ENCODE data around the gene LRRC75A. TPM values are rescaled to one million over a fixed set of nuclear protein-coding genes. Genes with fewer than 3 reads are reported as not detected.
A peak's percentile ranks its signal among the peaks of the same experiment; 100 is the strongest.

The LRRC75A gene
- total RNA-seq, 1 donor from 2014 or later = 1.2 TPM

DNA sequence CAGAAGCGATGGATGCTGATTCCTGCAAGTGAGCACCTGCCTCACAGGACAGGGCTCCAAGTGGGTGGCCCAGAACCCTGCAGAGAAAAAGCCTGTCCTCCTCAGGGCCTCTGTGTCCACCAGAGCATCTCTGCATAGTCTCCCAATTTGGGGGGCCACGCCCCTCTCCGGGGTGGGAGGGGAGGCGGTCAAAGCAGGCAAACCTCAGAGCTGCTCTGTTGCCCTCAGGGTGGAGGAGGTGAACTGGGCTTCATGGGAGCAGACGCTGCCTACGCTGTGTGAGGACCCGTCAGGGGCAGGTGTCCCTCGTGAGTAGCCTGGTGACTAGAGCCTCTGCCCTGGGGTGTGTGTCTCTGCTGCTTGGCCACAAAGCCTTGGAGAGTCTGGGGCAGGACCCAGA lies 57.3 kb downstream of the LRRC75A start:
- DNase-seq (ENCODE audit: low read depth in 2 of 2) = no peak

DNA sequence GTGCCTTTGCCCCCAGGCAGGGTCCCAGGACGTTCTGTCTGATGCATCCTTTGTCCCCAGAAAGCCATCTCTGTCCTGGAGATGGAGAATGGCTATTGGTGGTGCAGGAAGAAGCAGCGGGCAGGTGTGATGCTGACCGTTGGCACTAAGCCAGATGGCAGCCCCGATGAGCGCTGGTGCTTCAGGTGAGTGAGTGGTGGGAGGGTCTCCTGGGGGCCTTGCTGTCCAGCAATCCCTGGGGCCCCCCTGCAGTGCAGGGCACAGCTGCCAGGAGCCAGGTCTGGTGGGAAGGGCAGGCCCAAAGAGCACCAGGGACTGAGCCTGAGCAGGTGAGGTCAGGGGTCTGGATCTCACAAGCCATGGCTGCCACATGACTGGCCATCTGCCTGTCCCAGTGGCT lies 58.5 kb downstream of the LRRC75A start:
- DNase-seq (ENCODE audit: low read depth in 2 of 2) = no peak

DNA sequence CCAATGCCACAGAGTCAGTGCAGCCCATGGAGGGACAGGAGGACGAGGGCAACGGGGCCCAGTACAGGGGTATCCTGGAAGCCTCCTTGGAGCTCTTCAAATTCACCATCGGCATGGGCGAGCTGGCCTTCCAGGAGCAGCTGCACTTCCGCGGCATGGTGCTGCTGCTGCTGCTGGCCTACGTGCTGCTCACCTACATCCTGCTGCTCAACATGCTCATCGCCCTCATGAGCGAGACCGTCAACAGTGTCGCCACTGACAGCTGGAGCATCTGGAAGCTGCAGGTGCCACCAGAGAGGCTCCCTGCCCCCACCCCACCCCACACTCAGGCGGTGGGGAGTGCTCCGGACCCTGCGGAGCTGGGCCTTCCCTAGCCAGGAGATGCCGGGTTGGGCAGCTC lies 60.0 kb downstream of the LRRC75A start:
- no peak for DNase-seq (ENCODE audit: low read depth in 2 of 2)

DNA sequence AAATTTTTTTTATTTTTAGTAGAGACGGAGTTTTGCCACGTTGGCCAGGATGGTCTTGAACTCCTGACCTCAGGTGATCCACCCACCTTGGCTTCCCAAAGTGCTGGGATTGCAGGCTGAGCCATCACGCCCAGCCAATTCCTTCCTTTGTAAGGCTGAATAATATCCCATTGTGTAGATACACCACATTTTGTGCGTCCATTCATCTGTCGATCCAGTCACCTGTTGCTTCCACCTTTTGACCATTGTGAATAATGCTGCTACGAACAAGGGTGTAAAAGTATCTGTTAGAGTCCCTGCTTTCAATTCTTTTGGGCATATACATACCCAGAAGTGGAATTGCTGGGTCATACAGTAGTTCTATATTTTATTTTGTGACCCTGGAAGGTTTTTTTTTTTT lies 61.3 kb downstream of the LRRC75A start:
- no peak for DNase-seq (ENCODE audit: low read depth in 2 of 2)

DNA sequence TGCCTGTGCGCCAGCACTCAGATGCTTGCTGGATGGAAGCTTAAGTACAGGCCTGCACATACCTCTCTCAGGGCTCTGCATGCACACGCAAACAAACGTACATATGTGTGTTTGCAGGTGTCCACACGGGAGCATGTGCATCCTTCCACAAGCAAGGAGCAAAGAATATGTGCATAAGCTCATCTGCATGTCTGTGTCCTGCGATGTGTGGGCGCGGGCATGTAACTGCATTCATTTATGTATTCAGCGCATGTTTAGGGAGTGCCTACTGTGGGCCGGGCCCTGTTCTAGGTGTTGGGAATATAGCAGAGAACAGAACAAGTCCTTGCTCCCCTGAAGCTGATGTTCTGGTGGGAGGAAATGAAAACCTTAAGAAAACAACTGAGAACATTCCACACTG lies 62.9 kb downstream of the LRRC75A start:
- no peak for DNase-seq (ENCODE audit: low read depth in 2 of 2)

DNA sequence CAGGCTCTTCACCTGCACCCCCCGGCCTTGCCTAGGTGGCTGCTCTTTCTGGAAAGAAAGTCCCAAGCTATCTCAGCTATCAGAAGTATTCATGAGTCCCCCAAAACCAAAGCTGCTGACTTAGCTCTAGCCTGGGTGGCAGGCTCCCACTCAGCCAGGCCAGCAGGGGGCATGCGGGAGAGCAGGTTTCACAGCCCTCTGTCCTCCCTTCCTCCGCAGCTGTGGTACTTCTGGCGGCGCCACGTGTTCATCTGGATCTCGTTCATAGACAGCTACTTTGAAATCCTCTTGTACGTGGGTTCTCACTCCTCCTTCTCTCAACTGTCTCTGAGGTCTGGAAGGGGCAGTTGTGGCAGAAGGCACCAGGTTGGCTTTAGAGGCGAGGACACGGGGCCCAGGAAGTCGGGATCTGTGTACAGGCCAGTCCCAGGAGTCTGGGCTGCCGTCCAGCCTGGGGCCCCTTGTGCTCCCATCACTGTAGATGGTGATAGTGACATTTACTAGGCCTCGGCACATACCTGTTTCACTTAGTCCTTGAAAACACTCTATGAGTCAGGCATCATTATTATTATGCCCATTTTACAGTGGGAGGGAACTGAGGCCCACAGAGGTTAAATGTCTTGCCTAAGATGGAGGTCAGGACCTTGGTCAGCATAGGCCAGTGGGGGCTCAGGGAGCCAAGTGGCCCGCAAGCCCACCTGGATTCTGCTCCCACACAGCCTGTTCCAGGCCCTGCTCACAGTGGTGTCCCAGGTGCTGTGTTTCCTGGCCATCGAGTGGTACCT lies 63.7 kb downstream of the LRRC75A start:
- DNase-seq (ENCODE audit: low read depth in 2 of 2) = peak in 1 of 2 donors; percentile 54

DNA sequence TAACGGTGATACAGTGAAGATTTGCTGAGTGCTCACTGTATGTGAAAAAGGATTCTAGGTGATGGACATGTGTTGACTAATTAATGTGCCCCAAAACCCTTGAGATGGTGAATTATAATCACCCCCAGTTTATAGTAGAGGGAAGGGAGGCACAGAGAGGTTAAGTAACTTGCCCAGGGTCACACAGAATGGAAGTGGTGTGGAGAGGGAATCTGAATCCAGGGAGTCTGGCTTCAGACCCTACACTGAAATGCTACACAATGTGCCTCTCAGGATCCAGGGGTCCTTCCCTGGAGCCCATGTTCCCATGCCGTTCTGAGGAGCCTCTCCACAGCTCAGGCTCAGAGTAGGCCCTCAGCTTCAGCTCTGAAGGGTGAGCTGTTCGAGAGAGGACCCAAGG lies 65.0 kb downstream of the LRRC75A start:
- no peak for DNase-seq (ENCODE audit: low read depth in 2 of 2)

DNA sequence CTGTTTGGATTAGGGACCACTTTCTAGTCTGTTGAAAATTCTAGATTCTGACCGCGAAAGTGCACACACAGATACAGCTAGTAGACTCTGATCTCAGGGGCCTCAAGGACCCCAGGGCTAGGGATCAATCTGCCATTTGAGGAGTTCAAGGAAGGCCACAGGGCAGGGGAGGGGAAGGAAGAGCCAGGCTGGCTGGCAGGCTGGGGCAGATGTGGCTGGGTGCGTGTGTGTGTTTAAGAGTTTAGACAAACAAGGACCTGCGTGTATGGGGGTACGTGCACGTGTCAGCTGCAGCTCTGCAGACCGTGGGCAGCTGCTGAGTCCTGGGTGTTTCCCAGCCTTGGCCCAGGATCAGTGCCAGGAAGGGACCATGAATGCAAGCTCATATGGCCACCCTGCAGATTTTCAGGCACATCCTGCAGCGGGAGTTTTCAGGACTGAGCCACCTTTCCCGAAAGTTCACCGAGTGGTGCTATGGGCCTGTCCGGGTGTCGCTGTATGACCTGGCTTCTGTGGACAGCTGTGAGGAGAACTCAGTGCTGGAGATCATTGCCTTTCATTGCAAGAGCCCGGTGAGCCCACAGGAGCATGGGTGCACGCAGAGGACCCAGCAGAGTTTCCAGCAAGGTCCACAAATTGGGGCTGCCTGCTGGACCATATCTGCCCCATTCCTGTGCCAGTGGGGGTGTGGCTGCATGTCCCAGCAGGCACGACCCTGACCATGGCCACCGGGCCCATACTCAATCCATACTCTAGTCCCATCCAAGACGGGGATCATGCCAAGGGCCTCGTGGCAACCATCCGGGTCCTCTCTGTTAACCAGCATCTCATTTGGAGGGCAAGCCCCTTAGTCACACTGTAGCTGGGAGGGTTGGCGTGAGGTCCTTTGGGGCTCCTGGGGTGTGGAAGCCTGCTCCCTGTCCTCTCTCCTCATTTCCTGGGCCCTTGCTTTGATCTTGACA lies 66.0 kb downstream of the LRRC75A start:
- no peak for DNase-seq (ENCODE audit: low read depth in 2 of 2)

DNA sequence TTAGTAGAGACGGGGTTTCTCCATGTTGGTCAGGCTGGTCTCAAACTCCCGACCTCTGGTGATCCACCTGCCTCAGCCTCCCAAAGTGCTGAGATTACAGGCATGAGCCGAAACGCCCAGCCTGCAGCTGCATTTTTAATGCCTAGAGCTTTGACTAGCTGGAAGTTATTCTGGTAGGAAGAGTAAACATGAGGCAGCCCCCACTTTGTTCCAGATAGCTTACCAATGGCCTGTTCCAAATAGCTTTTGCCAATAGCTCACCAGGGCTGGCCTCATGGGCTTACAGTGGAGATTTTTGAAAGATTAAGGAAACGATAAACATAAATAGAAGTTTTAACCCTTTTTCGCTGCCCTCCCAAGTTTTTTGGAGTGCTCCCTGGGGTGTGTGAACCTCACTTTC lies 66.8 kb downstream of the LRRC75A start:
- DNase-seq (ENCODE audit: low read depth in 2 of 2) = no peak

DNA sequence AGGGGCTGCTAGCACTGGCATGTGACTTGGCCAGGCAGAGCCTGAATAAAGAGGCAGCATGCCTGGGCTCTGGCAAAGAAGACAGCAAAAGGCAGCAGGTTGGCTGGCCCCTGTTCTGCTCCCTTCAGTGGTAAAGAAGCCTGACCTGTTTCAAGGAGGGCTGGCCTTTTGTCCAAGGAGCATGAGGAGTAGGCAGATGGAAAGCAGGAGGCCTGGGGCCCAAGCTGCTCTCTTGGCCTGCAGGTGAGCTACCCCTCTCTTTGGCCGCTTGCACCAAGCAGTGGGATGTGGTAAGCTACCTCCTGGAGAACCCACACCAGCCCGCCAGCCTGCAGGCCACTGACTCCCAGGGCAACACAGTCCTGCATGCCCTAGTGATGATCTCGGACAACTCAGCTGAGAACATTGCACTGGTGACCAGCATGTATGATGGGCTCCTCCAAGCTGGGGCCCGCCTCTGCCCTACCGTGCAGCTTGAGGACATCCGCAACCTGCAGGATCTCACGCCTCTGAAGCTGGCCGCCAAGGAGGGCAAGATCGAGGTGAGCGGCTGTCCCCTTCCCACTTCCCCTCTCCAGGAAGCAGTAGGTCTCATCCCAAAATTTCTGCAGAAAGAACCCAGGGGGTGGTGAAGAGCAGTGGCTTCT lies 68.6 kb downstream of the LRRC75A start:
- DNase-seq (ENCODE audit: low read depth in 2 of 2) = no peak

DNA sequence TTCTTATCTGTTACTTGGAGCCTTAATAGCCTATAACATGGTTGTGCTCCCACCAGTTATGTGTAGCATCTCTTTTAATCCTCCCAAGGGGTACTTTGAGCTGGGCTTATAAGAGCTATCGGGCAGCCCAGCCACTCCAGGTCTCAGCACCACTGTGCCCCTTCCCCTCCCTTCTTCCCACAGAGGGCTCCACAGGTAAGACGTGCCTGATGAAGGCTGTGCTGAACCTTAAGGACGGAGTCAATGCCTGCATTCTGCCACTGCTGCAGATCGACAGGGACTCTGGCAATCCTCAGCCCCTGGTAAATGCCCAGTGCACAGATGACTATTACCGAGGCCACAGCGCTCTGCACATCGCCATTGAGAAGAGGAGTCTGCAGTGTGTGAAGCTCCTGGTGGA lies 69.6 kb downstream of the LRRC75A start:
- no peak for DNase-seq (ENCODE audit: low read depth in 2 of 2)

DNA sequence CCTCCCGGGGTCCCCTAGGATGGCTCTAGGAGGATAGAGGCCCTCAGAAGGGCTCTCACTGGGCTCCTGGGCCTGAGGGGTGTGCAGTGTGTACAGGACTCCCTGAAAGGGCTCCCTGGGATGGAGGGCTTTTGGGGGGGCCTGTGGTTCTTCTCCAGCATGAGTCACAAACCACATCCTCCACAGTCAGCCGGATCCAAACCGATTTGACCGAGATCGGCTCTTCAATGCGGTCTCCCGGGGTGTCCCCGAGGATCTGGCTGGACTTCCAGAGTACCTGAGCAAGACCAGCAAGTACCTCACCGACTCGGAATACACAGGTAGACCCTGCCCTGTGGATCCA lies 72.1 kb downstream of the LRRC75A start:
- no peak for DNase-seq (ENCODE audit: low read depth in 2 of 2)

DNA sequence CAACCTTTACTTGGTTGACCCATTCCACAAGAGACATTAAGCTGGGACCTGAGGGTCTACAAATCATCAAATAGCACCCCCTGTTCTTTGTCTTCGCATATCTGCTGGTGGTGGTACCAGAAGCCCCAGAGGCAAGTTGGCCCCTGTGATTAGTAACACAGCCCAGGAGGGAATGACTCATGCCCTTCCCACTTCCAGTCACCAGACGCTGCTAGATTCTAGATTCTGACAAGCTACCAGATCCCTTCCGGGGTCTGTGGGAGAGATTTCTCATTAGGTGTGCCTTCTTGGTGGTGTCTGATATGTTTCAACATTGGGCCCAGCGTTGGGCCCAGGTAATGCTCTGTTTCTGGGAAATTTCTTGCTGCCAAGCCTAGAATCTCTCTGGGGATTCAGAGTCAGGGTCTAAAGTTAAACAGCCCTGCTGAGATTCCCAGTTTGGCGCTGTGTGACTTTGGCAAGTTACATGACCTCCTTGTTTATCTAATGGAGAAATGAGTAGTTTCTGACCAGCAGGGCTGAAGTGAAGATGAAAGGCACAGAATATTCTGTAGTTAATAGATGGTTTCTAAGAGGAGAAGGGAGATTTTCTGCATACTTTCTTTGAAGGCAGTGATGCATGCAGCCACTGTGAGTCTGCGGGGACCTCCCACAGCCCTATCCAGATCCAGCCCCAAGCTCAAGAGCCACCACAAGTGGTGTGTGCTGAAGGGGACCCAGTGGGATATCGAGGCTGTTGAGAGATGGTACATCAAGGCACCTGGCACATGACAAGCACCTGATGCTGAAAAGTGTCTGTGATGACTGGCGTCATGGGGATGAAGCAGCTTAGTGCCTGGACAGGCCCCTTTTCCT lies 72.7 kb downstream of the LRRC75A start:
- peak in 1 of 2 donors; percentile 77 for DNase-seq (ENCODE audit: low read depth in 2 of 2)

DNA sequence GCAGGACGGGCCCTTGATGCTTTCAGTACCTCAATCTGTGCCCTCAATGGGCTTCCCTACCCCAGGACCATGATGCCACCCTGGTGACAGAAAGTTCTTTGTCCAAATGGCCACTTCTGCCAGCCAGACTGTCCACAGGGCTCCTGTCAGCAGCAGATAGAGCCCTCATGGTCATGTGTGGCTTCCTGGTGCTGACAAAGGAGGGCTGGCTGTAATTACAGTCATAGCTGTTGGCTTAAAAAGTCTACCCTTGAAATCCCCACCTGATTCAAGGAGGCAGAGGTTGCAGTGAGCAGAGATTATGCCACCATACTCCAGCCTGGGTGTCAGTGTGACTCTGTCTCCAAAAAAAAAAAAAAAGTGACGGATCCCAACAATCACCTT lies 73.3 kb downstream of the LRRC75A start:
- no peak for DNase-seq (ENCODE audit: low read depth in 2 of 2)

DNA sequence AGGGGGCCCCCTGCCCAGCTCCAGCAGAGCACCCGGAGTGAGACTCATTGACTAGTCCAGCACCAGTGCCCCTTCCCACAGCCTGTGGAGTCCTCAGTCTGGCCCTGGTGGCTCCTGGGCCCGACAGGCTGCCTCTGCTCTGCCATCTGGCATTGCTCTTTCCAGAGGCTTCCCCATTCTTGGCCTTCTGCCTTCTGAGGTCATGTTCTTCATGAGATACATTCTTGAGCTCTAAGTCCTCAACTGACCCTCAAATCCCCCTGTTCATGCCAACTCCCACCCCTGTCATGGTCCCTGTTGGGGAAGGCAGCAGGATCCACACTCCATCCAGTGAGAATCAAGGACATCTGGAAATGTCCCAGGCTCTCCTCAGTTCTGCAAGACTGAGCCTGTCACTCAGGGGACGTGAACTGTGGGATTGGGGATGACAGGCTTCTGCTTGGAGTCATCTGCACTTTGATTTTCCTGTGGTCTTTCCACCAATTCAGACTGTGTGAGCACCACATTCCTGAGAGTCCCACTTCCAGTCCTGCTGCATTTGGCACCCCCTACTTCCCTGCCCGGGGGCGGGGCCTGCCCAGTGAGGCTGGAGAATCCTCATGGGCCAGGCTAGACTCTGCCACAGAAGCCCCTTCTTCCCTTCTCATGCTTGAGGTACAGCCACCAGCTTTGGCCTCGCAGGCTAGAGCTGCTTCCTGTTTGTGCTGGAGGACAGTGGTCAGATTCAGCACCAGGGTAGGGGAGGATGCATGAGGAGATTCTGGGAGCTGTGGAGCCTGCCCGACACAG lies 73.9 kb downstream of the LRRC75A start:
- no peak for DNase-seq (ENCODE audit: low read depth in 2 of 2)

DNA sequence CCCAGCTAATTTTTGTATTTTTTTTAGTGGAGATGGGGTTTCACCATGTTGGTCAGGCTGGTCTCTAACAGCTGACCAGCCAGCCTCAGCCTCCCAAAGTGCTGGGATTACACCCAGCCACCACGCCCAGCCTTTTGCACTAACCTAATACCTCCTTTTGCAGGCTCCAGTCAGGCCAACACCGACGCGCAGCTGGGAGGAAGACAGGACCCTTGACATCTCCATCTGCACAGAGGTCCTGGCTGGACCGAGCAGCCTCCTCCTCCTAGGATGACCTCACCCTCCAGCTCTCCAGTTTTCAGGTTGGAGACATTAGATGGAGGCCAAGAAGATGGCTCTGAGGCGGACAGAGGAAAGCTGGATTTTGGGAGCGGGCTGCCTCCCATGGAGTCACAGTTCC lies 74.6 kb downstream of the LRRC75A start:
- DNase-seq (ENCODE audit: low read depth in 2 of 2) = no peak

DNA sequence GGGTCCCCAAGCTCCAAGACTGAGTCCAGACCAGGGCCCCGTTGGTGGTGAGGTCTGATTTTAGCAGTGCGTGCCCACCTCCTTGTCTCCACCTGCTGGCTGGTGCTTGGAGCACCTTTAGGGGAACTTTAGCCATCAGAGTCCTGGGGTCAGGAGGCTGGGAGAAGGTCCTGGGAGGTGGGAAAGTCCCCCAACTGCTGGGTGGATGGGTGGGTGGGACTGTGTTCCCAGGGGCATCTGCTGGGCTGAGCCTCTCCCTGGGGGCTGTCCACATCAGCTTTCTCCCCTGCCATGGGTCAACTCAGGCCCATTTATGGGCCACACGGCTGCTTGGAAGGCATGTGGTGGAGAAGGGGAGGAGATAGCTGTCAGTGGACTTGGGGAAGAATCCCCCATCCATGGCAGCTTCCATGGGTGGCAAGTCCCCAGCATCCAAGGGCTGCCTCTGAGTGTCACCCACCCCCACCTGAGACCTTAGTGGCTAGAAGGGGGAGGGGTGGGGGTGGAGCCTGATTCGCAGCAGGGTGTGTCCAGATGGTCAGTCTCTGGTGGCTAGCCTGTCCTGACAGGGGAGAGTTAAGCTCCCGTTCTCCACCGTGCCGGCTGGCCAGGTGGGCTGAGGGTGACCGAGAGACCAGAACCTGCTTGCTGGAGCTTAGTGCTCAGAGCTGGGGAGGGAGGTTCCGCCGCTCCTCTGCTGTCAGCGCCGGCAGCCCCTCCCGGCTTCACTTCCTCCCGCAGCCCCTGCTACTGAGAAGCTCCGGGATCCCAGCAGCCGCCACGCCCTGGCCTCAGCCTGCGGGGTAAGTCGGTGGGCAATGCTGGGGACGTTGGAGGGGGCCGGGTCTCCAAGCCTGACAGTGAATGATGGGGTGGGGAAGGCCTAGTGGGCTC lies 76.7 kb downstream of the LRRC75A start, which contains the start of gene TRPV2:
TRPV2 (plus strand) TSS at position 541 of the 894 bp plus-strand sequence. CDS start 2,098 bp downstream, outside the sequence.
- peak in 1 of 2 donors; percentile 18 for DNase-seq (ENCODE audit: low read depth in 2 of 2)

DNA sequence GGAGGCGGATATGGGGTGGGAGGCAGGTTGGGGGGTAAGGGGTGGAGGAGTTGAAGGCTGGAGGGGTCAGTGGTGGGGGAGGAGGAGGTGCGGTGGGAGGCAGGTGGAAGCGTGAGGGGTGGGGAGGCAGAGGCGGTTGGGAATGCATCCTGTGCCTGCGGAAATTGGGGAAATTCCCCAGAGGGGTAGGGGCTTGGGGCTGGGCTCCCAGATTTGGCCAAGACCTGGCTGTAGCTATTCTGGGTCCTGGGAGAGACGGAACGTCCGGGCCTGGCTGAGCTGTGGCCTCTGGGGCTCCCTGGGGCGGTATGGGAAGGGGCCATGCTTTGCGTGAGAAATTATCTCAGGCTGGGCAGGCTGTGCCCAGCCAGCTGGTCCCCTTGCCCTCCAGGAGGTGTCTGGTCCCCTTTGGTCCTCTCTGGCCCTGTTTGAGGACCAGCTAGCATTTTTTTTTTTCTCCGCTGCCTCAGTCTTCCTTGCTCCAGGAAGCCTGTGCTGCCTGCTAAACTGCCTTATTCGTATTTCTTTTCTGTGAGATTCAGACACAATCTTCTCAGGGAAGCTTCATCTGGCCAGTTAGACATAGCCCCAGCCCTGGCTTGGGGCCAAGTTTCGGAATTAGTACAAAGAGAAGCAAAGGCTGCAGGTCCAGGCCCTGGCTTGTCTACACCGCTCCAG lies 83.9 kb downstream of the LRRC75A start:
- DNase-seq (ENCODE audit: low read depth in 2 of 2) = peak in 1 of 2 donors; percentile 49
